ENCODE results near the gene ZBTB7C. TPM values are rescaled to one million over a fixed set of nuclear protein-coding genes. Genes with fewer than 3 reads are reported as not detected.

Gene ZBTB7C
- total RNA-seq, 2 donors from 2014 or later: 25.1 to 36.4 TPM

DNA sequence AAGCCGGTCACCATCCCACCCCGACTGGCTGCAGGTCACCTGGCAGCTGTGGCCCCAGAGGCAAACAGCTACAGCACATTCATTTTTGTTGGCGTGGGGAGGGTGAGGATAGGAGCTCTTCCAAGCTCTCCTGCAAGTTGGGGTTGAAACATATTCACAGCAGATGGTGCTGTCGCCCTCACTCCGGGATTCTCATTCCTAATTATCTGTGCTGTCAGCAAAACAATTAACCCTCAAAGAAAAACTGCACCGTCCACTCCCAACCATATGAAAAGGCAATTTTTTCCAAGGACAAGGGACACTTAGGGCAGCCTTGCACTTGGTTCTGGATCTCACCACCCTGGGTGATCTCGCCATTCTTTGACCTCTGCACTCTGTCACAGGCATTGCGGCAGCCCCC, 68.6 kb downstream of the ZBTB7C start:
- no peak overlapping the region for H3K9ac ChIP-seq (ENCODE audit: low read depth in 2 of 2, low read length in 2 of 2)
- no peaks in the 10 kb centered on the region for H3K9me3 ChIP-seq
- no peaks in the 10 kb centered on the region for H3K36me3 ChIP-seq
- H3K27ac ChIP-seq: no peak overlapping the region
- H3K27me3 ChIP-seq: no peaks in the 10 kb centered on the region
- H3K4me3 ChIP-seq: no peak overlapping the region
- H3K4me1 ChIP-seq: no peaks in the 10 kb centered on the region
- intact Hi-C loops (cut with DNase I): loop anchor here (10.0 kb wide), 1 partner anchor 566 kb away; no protein-coding TSS in a partner anchor
- TF ChIP-seq, protein P1, sequence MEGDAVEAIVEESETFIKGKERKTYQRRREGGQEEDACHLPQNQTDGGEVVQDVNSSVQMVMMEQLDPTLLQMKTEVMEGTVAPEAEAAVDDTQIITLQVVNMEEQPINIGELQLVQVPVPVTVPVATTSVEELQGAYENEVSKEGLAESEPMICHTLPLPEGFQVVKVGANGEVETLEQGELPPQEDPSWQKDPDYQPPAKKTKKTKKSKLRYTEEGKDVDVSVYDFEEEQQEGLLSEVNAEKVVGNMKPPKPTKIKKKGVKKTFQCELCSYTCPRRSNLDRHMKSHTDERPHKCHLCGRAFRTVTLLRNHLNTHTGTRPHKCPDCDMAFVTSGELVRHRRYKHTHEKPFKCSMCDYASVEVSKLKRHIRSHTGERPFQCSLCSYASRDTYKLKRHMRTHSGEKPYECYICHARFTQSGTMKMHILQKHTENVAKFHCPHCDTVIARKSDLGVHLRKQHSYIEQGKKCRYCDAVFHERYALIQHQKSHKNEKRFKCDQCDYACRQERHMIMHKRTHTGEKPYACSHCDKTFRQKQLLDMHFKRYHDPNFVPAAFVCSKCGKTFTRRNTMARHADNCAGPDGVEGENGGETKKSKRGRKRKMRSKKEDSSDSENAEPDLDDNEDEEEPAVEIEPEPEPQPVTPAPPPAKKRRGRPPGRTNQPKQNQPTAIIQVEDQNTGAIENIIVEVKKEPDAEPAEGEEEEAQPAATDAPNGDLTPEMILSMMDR (IDR thresholded peaks at IDR 0.05): no peak
- no peak for DNase-seq

DNA sequence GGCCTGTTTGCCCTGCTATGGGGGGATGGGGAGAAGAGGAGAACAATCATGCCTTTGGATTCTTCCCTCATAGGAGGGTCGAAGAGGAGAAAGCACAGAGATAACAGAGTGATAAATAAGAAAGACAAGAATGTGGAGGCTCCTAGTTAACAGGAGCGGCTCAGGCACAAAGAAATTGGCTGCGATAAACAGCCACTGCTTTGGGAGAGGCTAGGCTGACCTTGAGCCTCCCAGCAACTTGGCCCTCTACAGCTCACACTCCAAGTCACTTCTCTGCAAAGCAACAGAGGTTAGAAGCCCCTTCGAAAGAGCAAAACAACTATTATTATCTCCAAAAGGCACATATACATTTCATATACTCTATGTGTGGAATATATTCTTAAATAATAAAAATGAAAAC, 69.5 kb downstream of the ZBTB7C start:
- TF ChIP-seq, protein P1 (IDR thresholded peaks at IDR 0.05): no peak
- Histone ChIP-seq H3K27ac (no peak overlapping the region), H3K4me3 (no peak overlapping the region), H3K27me3 (no peaks in the 10 kb centered on the region), H3K36me3 (no peaks in the 10 kb centered on the region), H3K9me3 (no peaks in the 10 kb centered on the region), H3K9ac (ENCODE audit: low read depth in 2 of 2, low read length in 2 of 2) (no peak overlapping the region), H3K4me1 (no peaks in the 10 kb centered on the region)
- intact Hi-C loops (cut with DNase I): loop anchor here (10.0 kb wide), 1 partner anchor 565 kb away; no protein-coding TSS in a partner anchor
- DNase-seq: no peak

DNA sequence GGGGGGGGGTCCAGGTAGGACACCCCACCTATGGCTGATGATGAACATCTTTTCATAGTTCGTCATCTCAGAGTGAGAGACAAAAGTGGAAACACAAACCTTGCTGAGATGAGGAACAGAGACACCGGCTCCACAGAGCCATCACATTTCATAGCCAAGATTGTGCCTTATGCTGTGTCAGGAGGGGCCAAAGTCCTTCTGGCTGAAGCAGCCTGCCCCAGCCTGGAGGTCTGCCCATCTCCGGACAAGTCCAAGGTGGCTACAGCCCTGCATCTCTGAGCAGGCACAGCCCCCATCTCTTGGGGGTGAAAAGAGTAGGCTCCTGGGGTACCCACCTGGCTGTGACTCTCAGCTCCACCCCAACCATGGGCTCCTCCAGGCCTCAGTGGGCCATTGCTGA, 70.3 kb downstream of the ZBTB7C start:
- Histone ChIP-seq H3K9me3 (no peaks in the 10 kb centered on the region), H3K4me1 (no peaks in the 10 kb centered on the region), H3K27ac (no peak overlapping the region), H3K36me3 (no peaks in the 10 kb centered on the region), H3K27me3 (no peaks in the 10 kb centered on the region), H3K4me3 (no peak overlapping the region), H3K9ac (ENCODE audit: low read depth in 2 of 2, low read length in 2 of 2) (no peak overlapping the region)
- intact Hi-C loops (cut with DNase I): no loop called here
- TF ChIP-seq, protein P1 (IDR thresholded peaks at IDR 0.05): no peak
- DNase-seq: no peak

DNA sequence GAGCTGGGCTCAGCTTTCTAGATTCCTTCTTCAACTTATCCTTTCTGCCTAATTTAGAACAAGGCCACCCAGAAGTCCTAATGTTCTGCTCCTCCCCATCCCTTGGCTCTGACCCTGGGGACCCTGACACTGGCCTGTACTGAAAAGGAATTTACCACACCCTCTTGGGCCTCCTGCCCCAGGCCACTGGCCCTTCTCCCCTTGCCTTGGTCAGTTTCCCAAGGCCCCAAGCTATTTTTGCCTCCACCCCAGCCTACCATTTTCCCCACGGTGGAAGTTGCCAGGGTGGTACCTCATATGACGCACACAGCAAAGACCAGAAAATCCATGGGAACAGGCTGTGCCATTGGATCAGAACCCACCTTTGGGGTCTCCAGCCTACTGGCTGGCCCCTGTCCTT, 72.1 kb downstream of the ZBTB7C start:
- H3K4me1 ChIP-seq: no peaks in the 10 kb centered on the region
- no peak for DNase-seq
- no peaks in the 10 kb centered on the region for H3K27me3 ChIP-seq
- no peaks in the 10 kb centered on the region for H3K9me3 ChIP-seq
- no peak overlapping the region for H3K27ac ChIP-seq
- TF ChIP-seq, protein P1 (IDR thresholded peaks at IDR 0.05): no peak
- intact Hi-C loops (cut with DNase I): no loop called here
- no peak overlapping the region for H3K4me3 ChIP-seq
- no peaks in the 10 kb centered on the region for H3K36me3 ChIP-seq
- H3K9ac ChIP-seq (ENCODE audit: low read depth in 2 of 2, low read length in 2 of 2): no peak overlapping the region

DNA sequence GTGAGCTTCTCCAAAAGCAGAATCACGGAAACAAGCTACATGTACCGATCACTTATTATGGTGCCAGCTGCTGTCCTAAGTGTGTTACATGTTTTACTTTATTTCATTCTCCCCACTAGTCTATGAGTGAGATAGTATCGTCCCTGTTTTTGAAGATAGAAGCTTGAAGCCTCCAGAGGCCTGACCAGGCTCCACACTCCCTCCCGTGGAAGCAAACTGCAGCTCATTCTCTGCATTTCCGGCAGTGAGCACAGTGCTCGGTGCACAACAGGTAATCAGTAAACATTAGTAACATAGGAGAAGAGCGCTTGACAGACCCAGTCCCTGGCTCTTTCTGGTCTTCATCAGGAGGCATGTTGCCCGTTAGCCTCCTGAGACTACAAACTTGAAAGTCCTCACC, 72.9 kb downstream of the ZBTB7C start:
- Histone ChIP-seq H3K9me3 (no peaks in the 10 kb centered on the region), H3K4me1 (no peaks in the 10 kb centered on the region), H3K27me3 (no peaks in the 10 kb centered on the region), H3K36me3 (no peaks in the 10 kb centered on the region), H3K4me3 (no peak overlapping the region), H3K9ac (ENCODE audit: low read depth in 2 of 2, low read length in 2 of 2) (no peak overlapping the region), H3K27ac (no peak overlapping the region)
- intact Hi-C loops (cut with DNase I): no loop called here
- TF ChIP-seq, protein P1 (IDR thresholded peaks at IDR 0.05): no peak
- DNase-seq: no peak

DNA sequence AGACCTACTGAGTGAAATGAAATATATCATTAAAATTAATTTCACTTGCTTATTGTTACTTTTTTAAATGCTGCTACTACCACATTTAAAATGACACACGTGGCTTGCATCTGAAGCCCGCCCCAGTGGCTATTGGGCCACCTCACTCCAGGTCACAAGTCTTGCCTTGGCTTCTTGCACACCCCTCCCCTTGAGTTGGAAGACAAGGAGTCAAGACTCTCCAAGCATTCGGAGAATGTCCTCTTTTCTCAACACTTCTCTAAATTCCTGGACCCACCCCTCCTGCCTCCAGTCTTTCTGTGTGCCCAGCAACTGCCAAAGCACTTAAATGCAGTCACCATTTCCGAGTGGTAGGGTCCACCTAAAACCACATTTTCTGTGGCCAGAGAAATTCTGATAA, 73.4 kb downstream of the ZBTB7C start:
- no peak for DNase-seq
- Histone ChIP-seq H3K4me3 (no peak overlapping the region), H3K27me3 (no peaks in the 10 kb centered on the region), H3K9me3 (no peaks in the 10 kb centered on the region), H3K9ac (ENCODE audit: low read depth in 2 of 2, low read length in 2 of 2) (no peak overlapping the region), H3K36me3 (no peaks in the 10 kb centered on the region), H3K27ac (no peak overlapping the region), H3K4me1 (no peaks in the 10 kb centered on the region)
- TF ChIP-seq, protein P1 (IDR thresholded peaks at IDR 0.05): no peak
- intact Hi-C loops (cut with DNase I): no loop called here

Data from colonic mucosa (tissue), 4 donors.